ENCODE measurements around the gene COQ9.
"Not testable (repeated sequence)": the region's sequence is repeated elsewhere in the genome, so short reads cannot be mapped to it uniquely, and the experiment has no call there.

COQ9 gene

GRCh38 chr16:57486858-57487834, 39.9 kb downstream of the COQ9 start:
- no peak for DNase-seq

- DNase-seq = no peak
Measured at GRCh38 chr16:57489229-57489628, 42.0 kb downstream of the COQ9 start.

GRCh38 chr16:57493767-57494166, 46.5 kb downstream of the COQ9 start:
- no peak for DNase-seq

GRCh38 chr16:57497121-57497520, 49.8 kb downstream of the COQ9 start:
- no peak for DNase-seq

GRCh38 chr16:57498031-57498430, 50.8 kb downstream of the COQ9 start:
- no peak for DNase-seq

- DNase-seq = not testable (repeated sequence)
Measured at GRCh38 chr16:57499941-57500340, 52.7 kb downstream of the COQ9 start.

GRCh38 chr16:57500578-57501111, 53.4 kb downstream of the COQ9 start:
- no peak for DNase-seq

- no peak for DNase-seq
Measured at GRCh38 chr16:57501492-57501891, 54.2 kb downstream of the COQ9 start.

GRCh38 chr16:57502048-57502775, 54.9 kb downstream of the COQ9 start:
- no peak for DNase-seq

- no peak for DNase-seq
Measured at GRCh38 chr16:57503366-57503765, 56.1 kb downstream of the COQ9 start.

GRCh38 chr16:57504001-57504400, 56.7 kb downstream of the COQ9 start:
- no peak for DNase-seq

- no peak for DNase-seq
Measured at GRCh38 chr16:57504491-57504890, 57.2 kb downstream of the COQ9 start.

GRCh38 chr16:57505169-57505568, 57.9 kb downstream of the COQ9 start:
- no peak for DNase-seq

GRCh38 chr16:57507136-57508034, 60.1 kb downstream of the COQ9 start:
- DNase-seq = peak; percentile 48

GRCh38 chr16:57508035-57508425, 60.8 kb downstream of the COQ9 start:
- no peak for DNase-seq

- no peak for DNase-seq
Measured at GRCh38 chr16:57509231-57509923, 62.1 kb downstream of the COQ9 start.

- DNase-seq = no peak
Measured at GRCh38 chr16:57510016-57510871, 63.0 kb downstream of the COQ9 start.

All from NCI-H2227 treated with DMSO at 0.1 percent for 48 hours (cell line).